Brain microvascular endothelial cell (primary cell): Measurements from ENCODE around the gene SVIP.

Experiments
- DNase-seq: peaks from one replicate; pipeline ENCODE4 v3.0.0-alpha.2; 2020
- H3K27ac ChIP-seq: fragments of 250-450 bp; sonication (Bioruptor Pico); 2 replicates; pipeline ENCODE4 v1.5.1; 2020; ENCODE audit warnings: mild to moderate bottlenecking, moderate library complexity
- H3K27me3 ChIP-seq: fragments of 250-450 bp; sonication (Bioruptor Pico); replicated peaks from 2 replicates; pipeline ENCODE4 v1.5.1; 2020; ENCODE audit warnings: mild to moderate bottlenecking
- H3K36me3 ChIP-seq: fragments of 250-450 bp; sonication (Bioruptor Pico); replicated peaks from 2 replicates; pipeline ENCODE4 v1.5.1; 2020; ENCODE audit warnings: mild to moderate bottlenecking
- H3K4me3 ChIP-seq: 2 replicates; pipeline ENCODE4 v1.5.1; 2011; ENCODE audit warnings: low read depth, mild to moderate bottlenecking, control low read depth, low read length, moderate library complexity
- in situ Hi-C: cut with HindIII; loops from 2 replicates; pipeline ENCODE4 v1.10.0; 2017; ENCODE audit warnings: low sequenced_read_pairs, low pct_ligation_motif_present
- TF ChIP-seq, protein P1 (sequence below): IDR thresholded peaks from 2 replicates; pipeline ENCODE4 v1.5.1; 2011; ENCODE audit warnings: low read depth, mild to moderate bottlenecking, moderate library complexity, low read length, control low read depth, inconsistent platforms; ENCODE audit errors: missing control alignments

SVIP gene

DNA sequence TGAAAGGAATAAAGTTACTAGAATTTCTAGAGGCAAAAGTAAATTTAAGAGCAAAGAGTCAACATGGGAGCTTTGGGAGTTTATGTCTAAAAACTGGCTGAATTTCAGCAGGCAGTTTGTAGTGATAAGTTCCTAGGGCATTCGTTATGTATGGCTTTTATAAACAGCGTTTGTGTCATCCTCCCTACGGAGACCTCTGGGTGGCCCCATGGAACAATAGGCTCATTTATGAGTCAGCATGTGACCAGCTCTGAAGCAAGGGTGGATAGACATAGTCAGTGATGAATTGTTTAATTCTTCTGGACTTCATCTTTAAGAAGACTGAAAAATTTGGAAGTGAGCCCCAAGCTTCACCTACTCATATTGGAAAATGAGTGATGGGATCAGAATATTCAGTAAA, 37.1 kb downstream of the SVIP start:
- Histone ChIP-seq H3K27me3 (no peaks in the 10 kb centered on the region), H3K27ac (peak overlapping the region; percentile 91), H3K36me3 (no peaks in the 10 kb centered on the region), H3K4me3 (no peak overlapping the region)
- in situ Hi-C loops, result no loop called here
- DNase-seq, result peak; percentile 90
- TF ChIP-seq, protein P1, sequence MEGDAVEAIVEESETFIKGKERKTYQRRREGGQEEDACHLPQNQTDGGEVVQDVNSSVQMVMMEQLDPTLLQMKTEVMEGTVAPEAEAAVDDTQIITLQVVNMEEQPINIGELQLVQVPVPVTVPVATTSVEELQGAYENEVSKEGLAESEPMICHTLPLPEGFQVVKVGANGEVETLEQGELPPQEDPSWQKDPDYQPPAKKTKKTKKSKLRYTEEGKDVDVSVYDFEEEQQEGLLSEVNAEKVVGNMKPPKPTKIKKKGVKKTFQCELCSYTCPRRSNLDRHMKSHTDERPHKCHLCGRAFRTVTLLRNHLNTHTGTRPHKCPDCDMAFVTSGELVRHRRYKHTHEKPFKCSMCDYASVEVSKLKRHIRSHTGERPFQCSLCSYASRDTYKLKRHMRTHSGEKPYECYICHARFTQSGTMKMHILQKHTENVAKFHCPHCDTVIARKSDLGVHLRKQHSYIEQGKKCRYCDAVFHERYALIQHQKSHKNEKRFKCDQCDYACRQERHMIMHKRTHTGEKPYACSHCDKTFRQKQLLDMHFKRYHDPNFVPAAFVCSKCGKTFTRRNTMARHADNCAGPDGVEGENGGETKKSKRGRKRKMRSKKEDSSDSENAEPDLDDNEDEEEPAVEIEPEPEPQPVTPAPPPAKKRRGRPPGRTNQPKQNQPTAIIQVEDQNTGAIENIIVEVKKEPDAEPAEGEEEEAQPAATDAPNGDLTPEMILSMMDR, result no peak

DNA sequence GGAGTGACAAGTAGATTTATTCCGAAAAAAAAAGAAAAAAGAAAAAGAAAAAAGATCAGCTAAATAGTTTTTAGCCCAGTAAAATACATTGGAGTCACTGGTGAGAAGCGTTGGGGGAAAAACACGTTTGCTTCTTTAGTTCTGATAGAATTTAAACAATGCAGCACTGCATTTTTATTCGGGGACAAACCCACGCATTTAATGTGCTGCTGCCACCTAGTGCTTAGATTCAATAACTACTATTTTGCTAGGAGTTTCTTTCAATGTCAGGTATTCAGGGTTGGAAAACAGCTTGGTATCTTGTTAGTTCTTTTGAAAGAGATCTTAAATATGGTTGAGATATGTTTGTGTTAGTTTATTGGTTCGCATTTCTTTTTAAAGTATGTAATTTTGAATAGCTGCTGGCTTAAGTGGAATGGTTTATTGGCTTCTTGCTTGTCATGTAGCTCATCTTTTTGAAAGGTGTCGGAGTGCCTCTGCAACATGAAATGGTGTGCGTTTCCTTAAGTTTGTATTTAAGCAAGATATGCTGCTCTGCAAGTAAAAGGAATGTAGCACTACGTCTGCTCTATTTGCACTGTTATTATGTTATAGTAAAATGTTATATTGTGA, 41.9 kb downstream of the SVIP start:
- in situ Hi-C loops, result no loop called here
- no peaks in the 10 kb centered on the region for H3K36me3 ChIP-seq
- DNase-seq, result peak; percentile 27
- no peak overlapping the region for H3K27ac ChIP-seq
- no peak overlapping the region for H3K4me3 ChIP-seq
- no peaks in the 10 kb centered on the region for H3K27me3 ChIP-seq
- TF ChIP-seq, protein P1, result peak; percentile 70

DNA sequence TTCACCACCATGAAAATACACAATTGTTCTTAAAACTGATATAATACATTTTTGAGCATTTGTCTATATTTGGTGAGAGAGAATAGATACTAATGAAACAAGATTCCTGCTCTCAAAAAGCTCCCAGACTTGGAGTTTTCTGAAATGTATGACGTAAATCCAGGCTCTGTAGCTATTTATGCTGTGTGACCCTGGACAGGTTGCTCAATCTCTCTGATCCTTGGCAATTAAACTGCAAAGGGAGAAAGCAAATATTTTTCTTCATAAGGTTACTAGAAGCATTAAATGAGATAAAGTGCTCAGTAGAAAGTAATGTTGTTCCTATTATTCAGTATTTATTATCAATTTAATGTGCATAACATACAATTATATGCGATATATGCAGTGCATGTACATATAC, 42.5 kb downstream of the SVIP start:
- TF ChIP-seq, protein P1, result no peak

DNA sequence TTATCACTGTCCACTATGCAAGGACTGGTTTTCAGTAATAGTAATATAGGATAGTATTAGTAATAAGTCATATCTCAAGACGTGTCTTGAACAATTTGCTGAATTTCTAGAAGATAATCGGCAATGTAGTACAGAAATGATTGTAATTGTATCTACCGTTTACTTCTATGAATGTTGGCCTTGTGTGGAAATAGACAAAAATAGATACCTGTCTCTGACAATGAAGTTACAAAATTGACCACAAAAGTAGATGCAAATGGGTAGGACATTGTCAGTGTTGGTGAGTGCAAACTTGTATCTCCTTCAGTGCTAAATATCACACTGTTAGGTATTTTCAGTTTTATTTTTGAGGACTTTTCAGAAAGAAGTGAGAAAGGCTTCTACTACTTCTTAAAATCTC, 43.1 kb downstream of the SVIP start:
- in situ Hi-C loops, result no loop called here
- DNase-seq, result no peak
- H3K27me3 ChIP-seq, result no peaks in the 10 kb centered on the region
- H3K4me3 ChIP-seq, result no peak overlapping the region
- no peaks in the 10 kb centered on the region for H3K36me3 ChIP-seq
- TF ChIP-seq, protein P1, result no peak
- H3K27ac ChIP-seq, result no peak overlapping the region

More for the DNA sequence above, 42.5 kb downstream of the SVIP start:
- H3K27ac ChIP-seq, result no peak overlapping the region
- no peak overlapping the region for H3K4me3 ChIP-seq
- in situ Hi-C loops, result no loop called here
- no peaks in the 10 kb centered on the region for H3K27me3 ChIP-seq
- DNase-seq, result no peak
- H3K36me3 ChIP-seq, result no peaks in the 10 kb centered on the region

DNA sequence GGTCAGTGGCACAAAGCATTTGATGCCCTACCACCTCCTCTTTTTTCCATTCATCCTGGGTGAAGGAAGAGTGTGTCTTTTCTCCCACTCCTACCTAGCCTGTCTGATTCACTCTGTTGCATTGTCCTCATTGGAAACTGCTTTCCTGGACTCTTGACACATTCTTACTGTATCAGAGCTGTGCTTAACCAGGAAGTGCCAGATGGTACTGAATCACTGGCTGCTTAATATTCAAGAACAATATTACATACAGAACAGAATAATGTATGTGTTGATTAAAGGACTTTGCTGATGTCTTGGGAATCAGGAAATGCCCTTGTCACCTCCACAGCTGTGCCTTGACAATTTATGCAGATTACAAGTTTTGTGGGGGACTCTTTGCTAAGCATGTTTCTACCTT, 44.4 kb downstream of the SVIP start:
- Histone ChIP-seq H3K27me3 (no peaks in the 10 kb centered on the region), H3K4me3 (no peak overlapping the region), H3K27ac (no peak overlapping the region), H3K36me3 (no peaks in the 10 kb centered on the region)
- in situ Hi-C loops, result no loop called here
- peak; percentile 37 for DNase-seq
- TF ChIP-seq, protein P1, result no peak
